ENCODE results near the gene NSG1.

DNA sequence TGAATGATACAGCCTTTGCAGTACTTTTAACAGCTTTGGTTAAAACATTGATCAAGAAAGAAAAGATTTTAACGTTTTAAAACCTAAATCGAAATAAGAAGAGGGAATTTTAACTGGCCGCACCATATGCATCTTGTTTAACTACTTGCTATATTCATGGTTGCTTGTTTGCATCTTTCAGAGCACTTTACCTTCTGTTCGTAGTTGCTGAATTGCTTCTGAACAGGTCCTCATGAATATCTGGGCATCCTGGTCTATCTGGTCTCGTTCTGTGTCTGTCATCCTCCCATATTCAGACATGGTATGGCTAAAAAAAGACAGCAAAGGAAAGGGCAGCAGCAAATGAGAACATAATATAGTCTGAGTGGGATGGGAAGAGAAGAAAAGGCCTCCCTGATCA lies 72.3 kb downstream of the NSG1 start:
- TF ChIP-seq CTCF (IDR thresholded peaks at IDR 0.05) (no peak), POLR2A (IDR thresholded peaks at IDR 0.05) (no peak), POLR2AphosphoS5 (IDR thresholded peaks at IDR 0.05) (no peak)
